ENCODE results near the gene FXYD1.
"Not testable (repeated sequence)": the region's sequence is repeated elsewhere in the genome, so short reads cannot be mapped to it uniquely, and the experiment has no call there.

DNA sequence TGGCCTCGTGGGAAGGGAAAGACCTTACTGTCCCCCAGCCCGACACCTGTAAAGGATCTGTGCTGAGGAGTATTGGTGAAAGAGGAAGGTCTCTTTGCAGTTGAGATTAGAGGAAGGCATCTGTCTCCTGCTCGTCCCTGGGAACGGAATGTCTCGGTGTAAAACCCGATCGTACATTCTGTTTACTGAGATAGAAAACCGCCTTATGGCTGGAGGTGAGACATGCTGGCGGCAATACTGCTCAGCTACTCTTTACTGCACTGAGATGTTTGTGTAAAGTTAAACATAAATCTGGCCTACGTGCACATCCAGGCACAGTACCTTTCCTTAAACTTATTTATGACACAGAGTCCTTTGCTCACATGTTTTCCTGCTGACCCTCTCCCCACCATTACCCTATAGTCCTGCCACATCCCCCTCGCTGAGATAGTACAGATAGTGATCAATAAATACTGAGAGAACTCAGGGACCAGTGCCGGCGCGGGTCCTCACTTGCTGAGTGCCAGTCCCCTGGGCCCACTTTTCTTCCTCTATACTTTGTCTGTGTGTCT lies 8.8 kb upstream of the FXYD1 start:
- TF ChIP-seq, protein P1, sequence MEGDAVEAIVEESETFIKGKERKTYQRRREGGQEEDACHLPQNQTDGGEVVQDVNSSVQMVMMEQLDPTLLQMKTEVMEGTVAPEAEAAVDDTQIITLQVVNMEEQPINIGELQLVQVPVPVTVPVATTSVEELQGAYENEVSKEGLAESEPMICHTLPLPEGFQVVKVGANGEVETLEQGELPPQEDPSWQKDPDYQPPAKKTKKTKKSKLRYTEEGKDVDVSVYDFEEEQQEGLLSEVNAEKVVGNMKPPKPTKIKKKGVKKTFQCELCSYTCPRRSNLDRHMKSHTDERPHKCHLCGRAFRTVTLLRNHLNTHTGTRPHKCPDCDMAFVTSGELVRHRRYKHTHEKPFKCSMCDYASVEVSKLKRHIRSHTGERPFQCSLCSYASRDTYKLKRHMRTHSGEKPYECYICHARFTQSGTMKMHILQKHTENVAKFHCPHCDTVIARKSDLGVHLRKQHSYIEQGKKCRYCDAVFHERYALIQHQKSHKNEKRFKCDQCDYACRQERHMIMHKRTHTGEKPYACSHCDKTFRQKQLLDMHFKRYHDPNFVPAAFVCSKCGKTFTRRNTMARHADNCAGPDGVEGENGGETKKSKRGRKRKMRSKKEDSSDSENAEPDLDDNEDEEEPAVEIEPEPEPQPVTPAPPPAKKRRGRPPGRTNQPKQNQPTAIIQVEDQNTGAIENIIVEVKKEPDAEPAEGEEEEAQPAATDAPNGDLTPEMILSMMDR (IDR thresholded peaks at IDR 0.05), result not testable (repeated sequence)
- TF ChIP-seq POLR2AphosphoS5 (IDR thresholded peaks at IDR 0.05; ENCODE audit: low read depth, low read length); SIN3A (IDR thresholded peaks at IDR 0.05; ENCODE audit: borderline replicate concordance, insufficient read depth, low read depth, low read length); TCF7L2 (IDR thresholded peaks at IDR 0.05; ENCODE audit: low read depth, low read length): not testable (repeated sequence)
- TF ChIP-seq, protein P2, sequence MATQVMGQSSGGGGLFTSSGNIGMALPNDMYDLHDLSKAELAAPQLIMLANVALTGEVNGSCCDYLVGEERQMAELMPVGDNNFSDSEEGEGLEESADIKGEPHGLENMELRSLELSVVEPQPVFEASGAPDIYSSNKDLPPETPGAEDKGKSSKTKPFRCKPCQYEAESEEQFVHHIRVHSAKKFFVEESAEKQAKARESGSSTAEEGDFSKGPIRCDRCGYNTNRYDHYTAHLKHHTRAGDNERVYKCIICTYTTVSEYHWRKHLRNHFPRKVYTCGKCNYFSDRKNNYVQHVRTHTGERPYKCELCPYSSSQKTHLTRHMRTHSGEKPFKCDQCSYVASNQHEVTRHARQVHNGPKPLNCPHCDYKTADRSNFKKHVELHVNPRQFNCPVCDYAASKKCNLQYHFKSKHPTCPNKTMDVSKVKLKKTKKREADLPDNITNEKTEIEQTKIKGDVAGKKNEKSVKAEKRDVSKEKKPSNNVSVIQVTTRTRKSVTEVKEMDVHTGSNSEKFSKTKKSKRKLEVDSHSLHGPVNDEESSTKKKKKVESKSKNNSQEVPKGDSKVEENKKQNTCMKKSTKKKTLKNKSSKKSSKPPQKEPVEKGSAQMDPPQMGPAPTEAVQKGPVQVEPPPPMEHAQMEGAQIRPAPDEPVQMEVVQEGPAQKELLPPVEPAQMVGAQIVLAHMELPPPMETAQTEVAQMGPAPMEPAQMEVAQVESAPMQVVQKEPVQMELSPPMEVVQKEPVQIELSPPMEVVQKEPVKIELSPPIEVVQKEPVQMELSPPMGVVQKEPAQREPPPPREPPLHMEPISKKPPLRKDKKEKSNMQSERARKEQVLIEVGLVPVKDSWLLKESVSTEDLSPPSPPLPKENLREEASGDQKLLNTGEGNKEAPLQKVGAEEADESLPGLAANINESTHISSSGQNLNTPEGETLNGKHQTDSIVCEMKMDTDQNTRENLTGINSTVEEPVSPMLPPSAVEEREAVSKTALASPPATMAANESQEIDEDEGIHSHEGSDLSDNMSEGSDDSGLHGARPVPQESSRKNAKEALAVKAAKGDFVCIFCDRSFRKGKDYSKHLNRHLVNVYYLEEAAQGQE (IDR thresholded peaks at IDR 0.05; ENCODE audit: insufficient read depth in 1 of 2, low read depth in 2 of 2, low read length in 1 of 2), result not testable (repeated sequence)

Measured in Panc1 (cell line).